ENCODE data around the gene SAYSD1.

Gene SAYSD1

DNA sequence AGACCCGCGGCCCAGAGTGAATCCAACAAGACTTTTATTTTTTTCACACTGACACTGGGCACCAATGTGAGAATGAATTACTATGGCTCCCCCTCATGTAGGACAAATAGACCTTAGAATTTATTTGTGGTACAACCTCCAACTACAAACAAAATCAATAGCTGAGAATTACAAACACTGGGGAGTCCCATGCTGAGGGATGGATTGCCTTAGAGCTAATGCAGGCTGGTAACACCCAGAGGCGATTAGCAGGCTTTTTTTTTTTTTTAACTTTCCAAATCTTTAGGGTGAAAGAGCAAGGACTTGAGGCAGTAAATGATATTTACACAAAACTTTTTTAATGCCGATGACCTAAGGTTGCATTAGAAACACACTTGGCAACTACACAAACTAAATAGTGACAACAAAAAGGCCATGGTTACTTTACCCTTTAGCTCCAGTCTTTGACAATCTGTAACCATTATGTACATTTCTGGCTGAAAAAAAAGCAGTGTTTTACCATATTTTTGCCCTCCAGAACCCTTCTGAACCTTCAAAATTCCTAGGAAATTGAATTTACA is 21.8 kb downstream of the SAYSD1 start:
- DNase-seq (ENCODE audit: extremely low read depth, low read depth): no peak
- TF ChIP-seq, protein P1, sequence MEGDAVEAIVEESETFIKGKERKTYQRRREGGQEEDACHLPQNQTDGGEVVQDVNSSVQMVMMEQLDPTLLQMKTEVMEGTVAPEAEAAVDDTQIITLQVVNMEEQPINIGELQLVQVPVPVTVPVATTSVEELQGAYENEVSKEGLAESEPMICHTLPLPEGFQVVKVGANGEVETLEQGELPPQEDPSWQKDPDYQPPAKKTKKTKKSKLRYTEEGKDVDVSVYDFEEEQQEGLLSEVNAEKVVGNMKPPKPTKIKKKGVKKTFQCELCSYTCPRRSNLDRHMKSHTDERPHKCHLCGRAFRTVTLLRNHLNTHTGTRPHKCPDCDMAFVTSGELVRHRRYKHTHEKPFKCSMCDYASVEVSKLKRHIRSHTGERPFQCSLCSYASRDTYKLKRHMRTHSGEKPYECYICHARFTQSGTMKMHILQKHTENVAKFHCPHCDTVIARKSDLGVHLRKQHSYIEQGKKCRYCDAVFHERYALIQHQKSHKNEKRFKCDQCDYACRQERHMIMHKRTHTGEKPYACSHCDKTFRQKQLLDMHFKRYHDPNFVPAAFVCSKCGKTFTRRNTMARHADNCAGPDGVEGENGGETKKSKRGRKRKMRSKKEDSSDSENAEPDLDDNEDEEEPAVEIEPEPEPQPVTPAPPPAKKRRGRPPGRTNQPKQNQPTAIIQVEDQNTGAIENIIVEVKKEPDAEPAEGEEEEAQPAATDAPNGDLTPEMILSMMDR (IDR thresholded peaks at IDR 0.05; ENCODE audit: low read depth, low read length): no peak

DNA sequence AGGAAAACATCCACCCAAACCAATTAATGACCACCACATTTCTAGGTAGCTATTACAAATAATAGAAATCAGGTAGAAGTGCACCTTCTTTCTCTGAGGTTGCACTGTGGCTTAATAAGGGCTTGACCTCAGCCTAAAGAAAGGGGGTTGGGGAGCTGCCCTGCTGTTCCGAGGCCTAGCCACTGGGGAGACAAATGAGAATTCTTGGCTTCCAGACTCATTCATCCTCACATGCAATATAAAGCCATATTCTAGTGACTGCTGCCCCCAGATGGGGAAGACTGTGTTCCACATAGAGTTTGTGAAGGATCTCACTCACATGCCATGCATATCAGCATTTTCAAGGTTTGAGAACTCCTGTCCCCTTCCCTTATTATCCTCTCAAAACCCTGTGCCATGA is 22.9 kb downstream of the SAYSD1 start:
- DNase-seq (ENCODE audit: extremely low read depth, low read depth): no peak
- TF ChIP-seq, protein P1 (IDR thresholded peaks at IDR 0.05; ENCODE audit: low read depth, low read length): no peak

DNA sequence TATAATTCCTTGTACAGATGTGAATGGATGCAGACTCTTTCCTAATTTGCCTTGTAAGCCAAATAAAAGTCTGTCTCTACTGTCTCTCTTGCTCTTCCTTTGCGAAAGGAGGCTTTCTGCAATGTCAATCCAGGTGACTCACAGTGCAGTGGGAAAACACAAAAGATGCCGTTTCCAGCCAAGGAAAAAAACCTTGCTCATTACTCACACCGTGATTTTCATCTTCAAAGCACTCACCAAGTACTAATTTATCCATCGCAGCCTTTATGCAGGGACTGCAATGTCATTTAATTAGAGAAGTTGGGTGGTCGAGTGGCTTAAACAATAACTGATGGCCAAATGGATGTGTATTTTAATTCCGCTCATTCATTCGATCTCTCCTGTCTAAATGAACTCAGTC is 23.8 kb downstream of the SAYSD1 start:
- TF ChIP-seq, protein P1 (IDR thresholded peaks at IDR 0.05; ENCODE audit: low read depth, low read length): no peak
- DNase-seq (ENCODE audit: extremely low read depth, low read depth): no peak

DNA sequence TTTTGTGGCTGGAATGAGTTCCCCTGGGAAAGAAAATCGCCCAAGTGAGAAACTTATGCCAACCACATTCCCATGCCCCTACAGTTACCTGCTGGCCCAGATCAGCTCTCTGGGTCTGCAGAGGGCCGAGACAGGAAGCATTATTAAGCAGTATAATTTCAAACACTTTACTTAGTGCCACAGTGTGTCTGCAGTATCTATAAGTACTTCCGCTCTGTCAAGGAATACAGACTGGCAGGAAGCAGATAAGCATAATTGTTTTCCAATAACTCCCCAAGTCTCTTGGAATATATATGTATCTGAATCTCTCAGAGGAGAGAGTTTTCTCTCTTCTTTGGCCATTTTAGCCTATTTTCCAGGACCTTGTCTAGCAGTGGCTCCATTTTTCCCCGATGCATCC is 24.9 kb downstream of the SAYSD1 start:
- TF ChIP-seq, protein P1 (IDR thresholded peaks at IDR 0.05; ENCODE audit: low read depth, low read length): no peak
- DNase-seq (ENCODE audit: extremely low read depth, low read depth): no peak

DNA sequence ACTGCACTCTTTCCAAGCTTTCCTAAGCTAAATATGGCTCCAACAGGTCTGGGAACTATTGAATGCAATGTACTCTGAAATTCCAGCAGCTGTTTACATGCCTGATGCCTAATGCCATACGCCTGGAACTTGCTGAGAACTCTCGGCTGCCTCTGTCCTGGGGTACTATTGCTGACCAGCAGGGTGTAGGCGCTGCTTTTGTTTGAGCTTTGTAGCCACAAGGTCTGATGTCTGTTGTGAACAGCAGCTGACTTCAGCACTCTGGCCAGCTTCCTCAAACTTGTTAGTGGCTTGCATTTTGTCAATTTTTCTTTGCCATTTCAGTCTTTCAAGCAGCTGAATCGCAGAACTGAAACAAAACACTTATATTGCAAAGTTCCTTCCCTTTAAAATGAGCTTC is 26.7 kb downstream of the SAYSD1 start:
- DNase-seq (ENCODE audit: extremely low read depth, low read depth): peak; percentile 15
- TF ChIP-seq, protein P1 (IDR thresholded peaks at IDR 0.05; ENCODE audit: low read depth, low read length): peak; percentile 54

DNA sequence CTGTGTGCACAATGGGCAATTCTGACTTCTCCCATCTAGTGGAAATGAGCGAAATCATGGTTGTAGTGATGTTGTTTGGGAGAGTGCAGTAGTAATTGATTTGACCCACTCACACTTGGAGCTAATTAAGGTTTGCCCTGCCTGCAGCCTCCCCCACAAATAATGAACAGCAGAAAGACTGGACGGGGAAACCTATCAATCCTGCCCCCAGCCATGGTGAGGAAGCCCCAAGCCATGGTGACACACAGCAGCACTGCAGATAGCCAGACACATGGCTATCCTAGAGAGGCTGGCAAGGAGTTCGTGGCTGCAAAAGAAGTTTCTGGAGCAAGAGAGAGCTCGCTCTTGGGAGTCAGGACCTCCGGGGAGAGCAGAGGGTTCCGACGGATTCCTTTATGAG is 27.8 kb downstream of the SAYSD1 start:
- TF ChIP-seq, protein P1 (IDR thresholded peaks at IDR 0.05; ENCODE audit: low read depth, low read length): no peak
- no peak for DNase-seq (ENCODE audit: extremely low read depth, low read depth)

DNA sequence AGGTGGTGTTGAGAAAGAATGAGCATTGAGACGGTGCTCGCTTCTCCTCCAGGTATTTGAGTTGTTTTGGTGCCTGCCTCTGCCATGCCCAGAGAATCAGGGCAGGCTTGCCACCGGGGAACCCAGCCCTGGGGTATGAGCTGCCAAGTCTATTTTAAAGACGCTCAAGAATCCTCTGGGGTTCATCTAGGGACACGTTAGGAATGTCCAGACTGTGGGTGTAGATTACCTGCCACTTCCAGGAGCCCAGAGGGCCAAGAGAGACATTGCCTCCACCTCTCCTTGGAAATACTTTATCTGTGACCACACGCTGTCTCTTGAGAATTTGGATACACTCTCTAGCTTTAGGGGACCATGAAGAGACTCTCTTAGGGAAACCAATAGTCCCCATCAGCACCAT is 28.3 kb downstream of the SAYSD1 start:
- TF ChIP-seq, protein P1 (IDR thresholded peaks at IDR 0.05; ENCODE audit: low read depth, low read length): no peak
- DNase-seq (ENCODE audit: extremely low read depth, low read depth): no peak

Measured in AG09319 (cell line).